Heart right ventricle (tissue), 16 donors: Measurements from ENCODE around the gene ZHX3. TPM values are rescaled to one million over a fixed set of nuclear protein-coding genes. Genes with fewer than 3 reads are reported as not detected.

Experiments used
- ATAC-seq, 8 donors: fragments of 200-7000 bp; cut with Tn5 transposase; one replicate each; pipeline ENCODE4 v1.9.1; 2020; ENCODE audit warnings: mild to moderate bottlenecking in 8 of 8, moderate library complexity in 8 of 8, moderate number of reproducible peaks in 1 of 8
- DNase-seq, 2 donors: peaks; one replicate each; pipeline ENCODE4 v3.0.0-alpha.2; 2020
- H3K27ac ChIP-seq, 10 donors: fragments of 200-600 bp; sonication (generic) in 2 of 10; one replicate each; pipeline versions ENCODE4 v1.5.0 to v1.8.0; 2020 to 2022; ENCODE audit warnings: mild to moderate bottlenecking in 3 of 10
- H3K27me3 ChIP-seq, 7 donors: fragments of 200-600 bp; one replicate each; pipeline ENCODE4 v1.8.0; 2021 to 2022; ENCODE audit warnings: mild to moderate bottlenecking in 2 of 7
- H3K36me3 ChIP-seq, 9 donors: fragments of 200-600 bp; sonication (generic) in 1 of 9; one replicate each; pipeline versions ENCODE4 v1.5.0 to v1.8.0; 2020 to 2022; ENCODE audit warnings: mild to moderate bottlenecking in 2 of 9
- H3K4me1 ChIP-seq, 9 donors: fragments of 200-600 bp; sonication (generic) in 1 of 9; one replicate each; pipeline versions ENCODE4 v1.5.0 to v1.8.0; 2020 to 2022; ENCODE audit warnings: mild to moderate bottlenecking in 4 of 9
- H3K4me3 ChIP-seq, 10 donors: fragments of 200-600 bp; sonication (generic) in 2 of 10; one replicate each; pipeline versions ENCODE4 v1.5.0 to v1.8.0; 2020 to 2022; ENCODE audit warnings: mild to moderate bottlenecking in 7 of 10, moderate library complexity in 2 of 10
- H3K9me3 ChIP-seq, 11 donors: fragments of 200-600 bp in 10 of 11; sonication (generic) in 2 of 11; one replicate each; pipeline versions ENCODE4 v1.5.0 to v1.8.0; 2013 to 2022; ENCODE audit warnings: mild to moderate bottlenecking in 2 of 11, control low read depth in 1 of 11, moderate library complexity in 1 of 11
- CTCF ChIP-seq, 9 donors: fragments of 200-600 bp; sonication (generic) in 2 of 9; IDR thresholded peaks; one replicate each; pipeline versions ENCODE4 v1.5.0 to v1.8.0; 2021 to 2022; ENCODE audit warnings: antibody characterized with exemption in 9 of 9, mild to moderate bottlenecking in 5 of 9, moderate library complexity in 1 of 9
- WGBS, 2 donors: extraction: QIAGEN DNeasy Blood & Tissue Kit; methylation state at CpG; one replicate each; pipeline ENCODE4 v1.1.7; 2013; ENCODE audit warnings: inconsistent platforms in 1 of 2; 5-methylcytosine and 5-hydroxymethylcytosine counted together
- intact Hi-C, 10 donors: fragments of 100-400 bp; cut with DNase I; formaldehyde crosslinking; loops; one replicate each; pipeline versions ENCODE4 v1.11.1 to v1.14.2; 2022
- microRNA-seq, 2 donors: library from miRNA; unstranded; fragments of <30 nt; microRNA quantifications; one replicate each; pipeline ENCODE4 v1.2.0, GENCODE V29; 2021
- polyA plus RNA-seq, 2 donors: library from polyadenylated mRNA; stranded (reverse); fragments of 200-250 nt; gene quantifications; one replicate each; pipeline ENCODE4 v1.2.3, GENCODE V29; 2013
- total RNA-seq, 10 donors: library from RNA; stranded (reverse); fragmentation: NEBNext Ultra II Directional in 3 of 10; extraction: Animal tissue kit (Norgen Biotek cat#: 25700) in 3 of 10; gene quantifications; one replicate each; pipeline versions ENCODE4 v1.2.1 to v1.2.4, GENCODE V29; 2021 to 2023
- donor health status: Arrhythmogenic right ventricular cardiomyopathy.
- donor health status: ischemic (EF 13 %, LVEDD 7.1; RV severe dilation, severe dysfunction).
- donor health status: healthy with polysubstance abuse.
- donor health status: DM: no; HTN: yes; CAD: no.
- donor health status: DM: no; HTN: no; CAD: no.
- donor health status: ischemic (EF 25% LVEDD 6.9; RV normal size, moderate dysfunction).
- donor health status: ischemic (EF 25% LVEDD 5.7; RV mildly dilated, moderate dysfunction).
- donor health status: healthy.
- donor health status: DM: yes; HTN: yes; CAD: no.
- donor health status: Ischemic cardiomyopathy.
- donor health status: ischemic (EF 35%, LVEDD 5.7; RV mildly dilated, moderate dysfunction).
- donor health status: nonischemic (EF 11% LVEDD 7.7; RV severe dilation, severe dysfunction).
- donor health status: DM: yes; HTN: yes; CAD: no.
- donor health status: PGD.
- donor health status: ischemic (EF 29% LVEDD 5.4; RV normal size, mild dysfunction).
- donor health status: nonischemic (EF 23%, LVEDD 6.1; RV moderate dilation, normal function).

The ZHX3 gene
- total and polyA plus RNA-seq, 12 donors = 6.5 to 51.8 (median 30.4) TPM

- Histone ChIP-seq H3K27ac (no peak overlapping the region), H3K9me3 (no peaks in the 10 kb centered on the region), H3K27me3 (no peaks in the 10 kb centered on the region), H3K4me1 (peaks cover 1 to 19% (median 16%) of the 10 kb centered on the region in 9 donors), H3K36me3 (peaks cover 0 to 3% (median 0%) of the 10 kb centered on the region in 9 donors), H3K4me3 (no peak overlapping the region)
- DNase-seq (no peak), ATAC-seq (no peak)
- intact Hi-C loops = loop anchor here in 6 of 10 donors (5.0 to 10.0 kb wide), 5 partner anchors 101 to 283 kb away; partner anchors contain the start of gene LPIN3 (in 1 of the 6)
- TF ChIP-seq CTCF (IDR thresholded peaks at IDR 0.05) = no peak
- WGBS, 2 donors = 80 to 90% methylated on average over 5 of the region's 5 CpGs
Measured at GRCh38 chr20:41131594-41132387, 185.7 kb downstream of the ZHX3 start.

Small RNAs within 50 kb of the gene (microRNA-seq; reads per million reads assigned to microRNA genes)
- 0 to 0.51 reads per million in 2 donors for gene MIR6871

Other genes starting within 250 kb of the ZHX3 start
- 10 to 100 TPM; 36.6 to 63.6 (median 47.9) TPM for gene PLCG1, start 180.2 kb downstream of the ZHX3 start, total RNA-seq
- 10 to 100 TPM; 38.8 to 81.7 TPM for gene PLCG1, start 180.2 kb downstream of the ZHX3 start, polyA plus RNA-seq
- gene LPIN3, start 23.1 kb upstream of the ZHX3 start, total RNA-seq = 10 to 100 TPM; 12.5 to 26.5 (median 18.2) TPM
- gene LPIN3, start 23.1 kb upstream of the ZHX3 start, polyA plus RNA-seq = 10 to 100 TPM; 11.1 to 45.5 TPM
- gene EMILIN3, start 49.1 kb upstream of the ZHX3 start, total RNA-seq = 1 to 10 TPM in 8 of 10 donors, under 1 TPM in 2; 0.20 to 5.3 (median 2.8) TPM
- 1 to 10 TPM; 2.1 to 6.4 TPM for gene EMILIN3, start 49.1 kb upstream of the ZHX3 start, polyA plus RNA-seq